Neural progenitor cell (in vitro differentiated cells): ENCODE data around the gene NTHL1. TPM values are rescaled to one million over a fixed set of nuclear protein-coding genes. Genes with fewer than 3 reads are reported as not detected.

Source experiments
- DNase-seq: peaks from one replicate; pipeline ENCODE4 v3.0.0-alpha.2; 2016; ENCODE audit warnings: low spot score
- H2AFZ ChIP-seq: fragments of 200-600 bp; sonication (generic); replicated peaks from 2 replicates; pipeline ENCODE4 v1.6.1; 2016; ENCODE audit warnings: antibody characterized with exemption
- H3F3A ChIP-seq: fragments of 200-600 bp; sonication (generic); 2 replicates; pipeline ENCODE4 v1.6.1; 2016; ENCODE audit warnings: antibody characterized with exemption, low read depth
- H3K27ac ChIP-seq: fragments of 200-600 bp; sonication (generic); 2 replicates; pipeline ENCODE4 v1.5.1; 2016; ENCODE audit warnings: mild to moderate bottlenecking
- H3K27me3 ChIP-seq: fragments of 200-600 bp; sonication (generic); 2 replicates; pipeline ENCODE4 v1.6.1; 2016; ENCODE audit warnings: mild to moderate bottlenecking, moderate library complexity
- H3K36me3 ChIP-seq: fragments of 200-600 bp; sonication (generic); 2 replicates; pipeline ENCODE4 v1.5.1; 2016
- H3K4me1 ChIP-seq: fragments of 200-600 bp; sonication (generic); 2 replicates; pipeline ENCODE4 v1.6.1; 2016; ENCODE audit warnings: mixed run types
- H3K4me2 ChIP-seq: fragments of 200-600 bp; sonication (generic); 2 replicates; pipeline ENCODE4 v1.6.1; 2016
- H3K4me3 ChIP-seq: fragments of 200-600 bp; sonication (generic); 2 replicates; pipeline ENCODE4 v1.5.1; 2016
- H3K79me2 ChIP-seq: fragments of 200-600 bp; sonication (generic); 2 replicates; pipeline ENCODE4 v1.6.1; 2016; ENCODE audit warnings: low read depth
- H3K9ac ChIP-seq: fragments of 200-600 bp; sonication (generic); 2 replicates; pipeline ENCODE4 v1.6.1; 2016
- H3K9me3 ChIP-seq: fragments of 200-600 bp; sonication (generic); 2 replicates; pipeline ENCODE4 v1.5.1; 2016; ENCODE audit warnings: low read depth
- H4K20me1 ChIP-seq: fragments of 200-600 bp; sonication (generic); 2 replicates; pipeline ENCODE4 v1.6.1; 2016; ENCODE audit warnings: low read depth
- H3K27ac Mint-ChIP-seq: 3 replicates; pipeline ENCODE4 v1.8.0; 2021; ENCODE audit warnings: mixed read lengths
- H3K27me3 Mint-ChIP-seq: 2 replicates; pipeline ENCODE4 v1.8.0; 2022; ENCODE audit warnings: low read depth, mild to moderate bottlenecking, inconsistent platforms, moderate library complexity, mixed read lengths; ENCODE audit not compliant: insufficient read depth
- H3K36me3 Mint-ChIP-seq: 3 replicates; pipeline ENCODE4 v1.8.0; 2021; ENCODE audit warnings: mixed read lengths
- H3K4me1 Mint-ChIP-seq: 3 replicates; pipeline ENCODE4 v1.8.0; 2021; ENCODE audit warnings: mixed read lengths
- H3K4me3 Mint-ChIP-seq: 3 replicates; pipeline ENCODE4 v1.8.0; 2021; ENCODE audit warnings: mild to moderate bottlenecking, moderate library complexity, mixed read lengths
- H3K9me3 Mint-ChIP-seq: 3 replicates; pipeline ENCODE4 v1.8.0; 2020; ENCODE audit warnings: mixed read lengths
- EZH2 ChIP-seq: fragments of 200-600 bp; sonication (generic); IDR thresholded peaks from 2 replicates; pipeline ENCODE4 v1.6.1; 2017; ENCODE audit warnings: antibody characterized with exemption, mild to moderate bottlenecking, moderate library complexity
- EZH2phosphoT487 ChIP-seq: fragments of 200-600 bp; sonication (generic); IDR thresholded peaks from 2 replicates; pipeline ENCODE4 v1.6.1; 2017; ENCODE audit warnings: antibody characterized with exemption
- total RNA-seq: library from RNA; depleted of rRNA; stranded (reverse); fragments of >200 nt; gene quantifications from 2 replicates; pipeline ENCODE4 v1.2.3, GENCODE V29; 2015; ENCODE audit warnings: low replicate concordance
- TF ChIP-seq, protein P1 (sequence below): fragments of 200-600 bp; sonication (generic); IDR thresholded peaks from 2 replicates; pipeline ENCODE4 v1.5.1; 2017; ENCODE audit warnings: antibody characterized with exemption, mild to moderate bottlenecking

Gene NTHL1
- total RNA-seq, 1 donor from 2014 or later, result 26.3 TPM

- peak overlapping the region; percentile 83 for H3K4me3 ChIP-seq
- H2AFZ ChIP-seq, result peak overlapping the region; percentile 74
- Mint-ChIP-seq H3K27ac (no peak overlapping the region), H3K4me1 (peaks cover 19% of the 10 kb centered on the region), H3K9me3 (no peaks in the 10 kb centered on the region), H3K4me3 (peak overlapping the region; percentile 93), H3K36me3 (peaks cover 6% of the 10 kb centered on the region), H3K27me3 (peaks cover 2% of the 10 kb centered on the region)
- DNase-seq, result peak; percentile 66
- H3K79me2 ChIP-seq, result peaks cover 22% of the 10 kb centered on the region
- peak overlapping the region; percentile 97 for H3K4me2 ChIP-seq
- H3K9me3 ChIP-seq, result no peaks in the 10 kb centered on the region
- peak overlapping the region; percentile 56 for H3K9ac ChIP-seq
- peaks cover 4% of the 10 kb centered on the region for H3F3A ChIP-seq
- H3K4me1 ChIP-seq, result peaks cover 12% of the 10 kb centered on the region
- H3K36me3 ChIP-seq, result no peaks in the 10 kb centered on the region
- TF ChIP-seq, protein P1, sequence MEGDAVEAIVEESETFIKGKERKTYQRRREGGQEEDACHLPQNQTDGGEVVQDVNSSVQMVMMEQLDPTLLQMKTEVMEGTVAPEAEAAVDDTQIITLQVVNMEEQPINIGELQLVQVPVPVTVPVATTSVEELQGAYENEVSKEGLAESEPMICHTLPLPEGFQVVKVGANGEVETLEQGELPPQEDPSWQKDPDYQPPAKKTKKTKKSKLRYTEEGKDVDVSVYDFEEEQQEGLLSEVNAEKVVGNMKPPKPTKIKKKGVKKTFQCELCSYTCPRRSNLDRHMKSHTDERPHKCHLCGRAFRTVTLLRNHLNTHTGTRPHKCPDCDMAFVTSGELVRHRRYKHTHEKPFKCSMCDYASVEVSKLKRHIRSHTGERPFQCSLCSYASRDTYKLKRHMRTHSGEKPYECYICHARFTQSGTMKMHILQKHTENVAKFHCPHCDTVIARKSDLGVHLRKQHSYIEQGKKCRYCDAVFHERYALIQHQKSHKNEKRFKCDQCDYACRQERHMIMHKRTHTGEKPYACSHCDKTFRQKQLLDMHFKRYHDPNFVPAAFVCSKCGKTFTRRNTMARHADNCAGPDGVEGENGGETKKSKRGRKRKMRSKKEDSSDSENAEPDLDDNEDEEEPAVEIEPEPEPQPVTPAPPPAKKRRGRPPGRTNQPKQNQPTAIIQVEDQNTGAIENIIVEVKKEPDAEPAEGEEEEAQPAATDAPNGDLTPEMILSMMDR, result no peak
- no peak for TF ChIP-seq EZH2
- TF ChIP-seq EZH2phosphoT487, result no peak
- no peak overlapping the region for H3K27ac ChIP-seq
- H3K27me3 ChIP-seq, result no peaks in the 10 kb centered on the region
- H4K20me1 ChIP-seq, result peaks cover 8% of the 10 kb centered on the region
Observed at GRCh38 chr16:2048116-2048543, 496 bp upstream of the NTHL1 start.

- no peak for TF ChIP-seq EZH2phosphoT487
- no peak for TF ChIP-seq EZH2
- TF ChIP-seq, protein P1, result no peak
- Mint-ChIP-seq H3K27me3 (peaks cover 2% of the 10 kb centered on the region), H3K4me3 (peak overlapping the region; percentile 93), H3K36me3 (peaks cover 4% of the 10 kb centered on the region), H3K9me3 (no peaks in the 10 kb centered on the region), H3K27ac (no peak overlapping the region), H3K4me1 (peaks cover 19% of the 10 kb centered on the region)
- peak; percentile 34 for DNase-seq
- Histone ChIP-seq H3F3A (peaks cover 4% of the 10 kb centered on the region), H3K9me3 (no peaks in the 10 kb centered on the region), H3K4me2 (peak overlapping the region; percentile 97), H3K27ac (no peak overlapping the region), H4K20me1 (peaks cover 8% of the 10 kb centered on the region), H3K79me2 (peaks cover 22% of the 10 kb centered on the region), H3K36me3 (no peaks in the 10 kb centered on the region), H3K27me3 (no peaks in the 10 kb centered on the region), H3K9ac (peak overlapping the region; percentile 34), H3K4me3 (peak overlapping the region; percentile 83), H2AFZ (peak overlapping the region; percentile 44), H3K4me1 (peaks cover 12% of the 10 kb centered on the region)
Observed at GRCh38 chr16:2046893-2047329, 723 bp downstream of the NTHL1 start.

DNA sequence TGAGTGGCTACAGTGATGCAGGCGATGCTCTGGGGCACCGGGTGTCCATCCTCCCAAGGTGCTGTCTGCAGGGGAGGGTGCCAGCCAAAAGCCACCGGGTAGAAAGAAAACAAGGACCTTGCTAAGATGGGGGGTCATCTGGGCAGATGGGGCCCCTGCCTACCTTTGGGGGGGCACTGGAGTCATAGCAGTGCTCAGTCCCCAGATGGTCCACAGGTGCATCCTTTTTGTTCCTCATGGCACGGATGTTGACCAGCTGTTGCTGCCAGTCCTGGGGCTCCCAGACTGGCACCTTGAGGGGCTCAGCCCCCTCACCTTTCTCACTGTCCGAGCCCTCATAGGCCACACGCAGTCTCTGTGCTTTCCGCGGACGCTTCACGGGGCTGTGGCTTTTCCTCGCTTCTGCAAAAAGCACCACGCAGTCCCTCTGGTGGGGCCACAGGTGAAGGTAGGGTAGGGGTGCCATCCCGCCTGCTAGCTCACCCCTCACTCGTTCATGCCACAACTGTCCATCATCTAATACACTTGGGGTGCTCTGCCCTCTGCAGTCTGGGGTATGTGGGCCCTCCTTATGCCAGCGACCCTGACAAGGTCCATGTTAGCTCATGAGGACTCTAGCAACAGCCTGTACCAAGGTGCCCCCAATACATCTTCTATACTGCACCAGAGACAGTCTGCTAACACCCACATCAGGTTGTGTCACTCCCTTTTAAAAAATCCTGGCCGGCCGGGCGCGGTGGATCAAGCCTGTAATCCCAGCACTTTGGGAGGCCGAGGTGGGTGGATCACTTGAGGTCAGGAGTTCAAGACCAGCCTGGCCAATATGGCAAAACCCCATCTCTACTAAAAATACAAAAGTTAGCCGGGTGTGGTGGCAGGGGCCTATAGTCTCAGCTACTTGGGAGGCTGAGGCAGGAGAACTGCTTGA lies 1.4 kb downstream of the NTHL1 start:
- H3K27ac Mint-ChIP-seq, result no peak overlapping the region
- H3K27ac ChIP-seq, result no peak overlapping the region
- H3K9me3 Mint-ChIP-seq, result no peaks in the 10 kb centered on the region
- peak overlapping the region; percentile 93 for H3K4me3 Mint-ChIP-seq
- H4K20me1 ChIP-seq, result peaks cover 8% of the 10 kb centered on the region
- H3K79me2 ChIP-seq, result peaks cover 22% of the 10 kb centered on the region
- H3K4me1 Mint-ChIP-seq, result peaks cover 19% of the 10 kb centered on the region
- no peak for DNase-seq
- H3K27me3 Mint-ChIP-seq, result peaks cover 2% of the 10 kb centered on the region
- H3K4me3 ChIP-seq, result peak overlapping the region; percentile 83
- H3K9me3 ChIP-seq, result no peaks in the 10 kb centered on the region
- no peak overlapping the region for H3K9ac ChIP-seq
- TF ChIP-seq EZH2 (no peak), EZH2phosphoT487 (no peak)
- TF ChIP-seq, protein P1, result no peak
- H3K36me3 ChIP-seq, result no peaks in the 10 kb centered on the region
- peaks cover 4% of the 10 kb centered on the region for H3F3A ChIP-seq
- H3K36me3 Mint-ChIP-seq, result peaks cover 4% of the 10 kb centered on the region
- peak overlapping the region; percentile 97 for H3K4me2 ChIP-seq
- no peak overlapping the region for H2AFZ ChIP-seq
- peaks cover 12% of the 10 kb centered on the region for H3K4me1 ChIP-seq
- H3K27me3 ChIP-seq, result no peaks in the 10 kb centered on the region
